Breast epithelium (tissue), 3 donors: Measurements from ENCODE around the gene DSE.

Experiments
- POLR2A ChIP-seq: fragments of 450-650 bp; IDR thresholded peaks from one replicate; pipeline ENCODE4 v1.6.1; 2016; ENCODE audit warnings: antibody characterized with exemption, mild to moderate bottlenecking, moderate library complexity
- TF ChIP-seq, protein P1 (sequence below), 3 donors: fragments of 450-650 bp; IDR thresholded peaks; one replicate each; pipeline ENCODE4 v1.5.1; 2016 to 2017; ENCODE audit warnings: antibody characterized with exemption in 3 of 3, mild to moderate bottlenecking in 3 of 3, moderate library complexity in 3 of 3

- TF ChIP-seq, protein P1, sequence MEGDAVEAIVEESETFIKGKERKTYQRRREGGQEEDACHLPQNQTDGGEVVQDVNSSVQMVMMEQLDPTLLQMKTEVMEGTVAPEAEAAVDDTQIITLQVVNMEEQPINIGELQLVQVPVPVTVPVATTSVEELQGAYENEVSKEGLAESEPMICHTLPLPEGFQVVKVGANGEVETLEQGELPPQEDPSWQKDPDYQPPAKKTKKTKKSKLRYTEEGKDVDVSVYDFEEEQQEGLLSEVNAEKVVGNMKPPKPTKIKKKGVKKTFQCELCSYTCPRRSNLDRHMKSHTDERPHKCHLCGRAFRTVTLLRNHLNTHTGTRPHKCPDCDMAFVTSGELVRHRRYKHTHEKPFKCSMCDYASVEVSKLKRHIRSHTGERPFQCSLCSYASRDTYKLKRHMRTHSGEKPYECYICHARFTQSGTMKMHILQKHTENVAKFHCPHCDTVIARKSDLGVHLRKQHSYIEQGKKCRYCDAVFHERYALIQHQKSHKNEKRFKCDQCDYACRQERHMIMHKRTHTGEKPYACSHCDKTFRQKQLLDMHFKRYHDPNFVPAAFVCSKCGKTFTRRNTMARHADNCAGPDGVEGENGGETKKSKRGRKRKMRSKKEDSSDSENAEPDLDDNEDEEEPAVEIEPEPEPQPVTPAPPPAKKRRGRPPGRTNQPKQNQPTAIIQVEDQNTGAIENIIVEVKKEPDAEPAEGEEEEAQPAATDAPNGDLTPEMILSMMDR (IDR thresholded peaks at IDR 0.05) = no peak
- no peak for TF ChIP-seq POLR2A
Observed at GRCh38 chr6:116355796-116356195, 15.0 kb upstream of the DSE start.
